Hepatic stellate cell (primary cell): ENCODE results near the gene DNAH17.
"Not testable (repeated sequence)": the region's sequence is repeated elsewhere in the genome, so short reads cannot be mapped to it uniquely, and the experiment has no call there.

Experiments
- DNase-seq: peaks from one replicate; pipeline ENCODE4 v3.0.0; 2011; ENCODE audit warnings: low spot score

Gene DNAH17

GRCh38 chr17:78476149-78476548, 101.0 kb downstream of the DNAH17 start:
- DNase-seq = no peak

DNA sequence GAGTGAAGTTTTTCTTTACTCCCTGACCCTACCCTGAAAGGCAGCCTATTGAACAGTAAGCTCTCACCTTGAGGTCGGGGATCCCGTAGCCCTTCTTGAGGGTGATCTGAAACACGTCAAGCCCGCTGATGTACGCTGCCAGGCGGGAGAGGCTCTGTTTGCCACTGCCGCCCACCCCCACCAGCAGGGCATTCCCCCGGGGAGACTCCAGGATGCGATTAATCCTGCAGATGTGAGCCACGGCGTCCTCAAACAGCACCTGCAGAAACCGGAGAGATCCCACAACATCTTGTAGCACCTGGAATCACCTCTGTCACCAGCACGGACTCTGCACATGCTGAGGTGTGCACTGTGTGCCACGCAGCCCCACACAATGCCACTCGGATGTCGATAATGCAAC, 102.0 kb downstream of the DNAH17 start:
- no peak for DNase-seq

- DNase-seq = no peak
Observed at GRCh38 chr17:78474614-78475146, 102.5 kb downstream of the DNAH17 start.

DNA sequence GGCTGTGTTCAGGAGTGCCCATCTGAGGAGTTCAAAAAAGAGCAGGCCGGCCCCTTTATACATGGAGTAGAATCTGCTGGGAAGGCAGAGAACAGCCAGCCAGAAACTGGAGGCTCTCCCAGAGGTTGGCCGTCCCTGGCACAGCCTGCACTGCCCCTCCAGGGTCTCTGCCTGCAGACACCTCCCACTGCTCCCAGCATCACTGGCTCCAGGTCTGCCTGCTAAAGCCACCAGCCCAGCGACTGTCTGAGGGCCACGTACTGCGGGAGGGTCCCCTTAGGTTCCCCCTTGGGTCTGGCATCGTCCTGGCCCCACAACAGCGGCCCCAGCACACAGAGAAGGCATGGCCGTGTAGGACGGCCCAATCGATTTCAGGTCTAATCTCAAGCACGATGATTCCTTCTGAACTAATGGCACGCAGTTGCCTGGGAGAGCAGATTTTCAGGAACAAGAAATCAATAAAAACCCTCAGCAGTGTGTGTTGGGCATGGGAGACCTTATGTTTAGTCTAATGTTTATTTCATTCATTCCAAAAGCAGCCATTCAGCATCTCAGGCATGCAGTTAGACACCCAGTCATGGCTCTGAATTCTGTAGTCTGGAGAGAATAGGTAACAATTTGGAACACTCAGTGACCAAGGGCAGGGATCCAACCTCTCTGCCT, 103.1 kb downstream of the DNAH17 start:
- no peak for DNase-seq

DNA sequence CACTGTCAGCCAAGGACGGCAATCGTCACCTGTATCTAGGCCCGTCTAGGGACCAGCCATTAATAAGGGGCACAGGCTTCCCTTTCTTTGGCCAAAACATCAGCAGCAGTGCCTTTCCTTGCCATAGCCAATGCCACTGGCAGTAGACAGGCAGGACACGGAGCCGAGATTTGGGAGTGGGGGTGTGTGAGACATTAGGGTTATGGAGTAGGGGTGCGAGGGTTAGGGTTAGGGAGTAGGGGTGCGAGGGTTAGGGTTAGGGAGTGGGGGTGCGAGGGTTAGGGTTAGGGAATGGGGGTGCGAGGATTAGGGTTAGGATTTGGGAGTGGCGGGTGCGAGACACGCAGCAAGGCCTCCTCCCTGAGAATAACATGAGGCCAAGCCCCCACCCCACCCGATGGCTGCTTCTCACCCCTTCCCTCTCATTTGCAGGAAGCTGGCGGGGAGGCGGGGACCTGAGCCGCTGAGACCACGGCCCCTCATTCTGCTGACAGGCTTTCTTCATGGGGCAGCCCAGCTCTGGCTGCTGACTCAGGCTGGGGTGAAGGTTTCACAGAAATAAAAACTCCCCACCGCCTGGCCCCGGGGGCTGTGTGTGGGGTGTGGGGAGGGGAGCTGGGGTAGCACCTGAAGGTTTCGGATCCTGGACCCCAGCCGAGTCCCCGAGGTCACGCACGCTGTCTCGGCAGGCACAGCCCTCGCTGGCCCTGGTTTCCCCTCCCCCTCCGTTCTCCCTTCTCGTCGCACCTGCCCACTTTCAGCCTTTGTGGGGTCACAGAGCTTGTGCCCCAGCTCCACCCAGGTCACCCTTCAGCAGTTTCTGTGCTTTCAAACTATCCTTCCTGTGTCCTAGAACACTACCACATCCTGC, 104.9 kb downstream of the DNAH17 start:
- no peak for DNase-seq

GRCh38 chr17:78471635-78472034, 105.6 kb downstream of the DNAH17 start:
- no peak for DNase-seq

DNA sequence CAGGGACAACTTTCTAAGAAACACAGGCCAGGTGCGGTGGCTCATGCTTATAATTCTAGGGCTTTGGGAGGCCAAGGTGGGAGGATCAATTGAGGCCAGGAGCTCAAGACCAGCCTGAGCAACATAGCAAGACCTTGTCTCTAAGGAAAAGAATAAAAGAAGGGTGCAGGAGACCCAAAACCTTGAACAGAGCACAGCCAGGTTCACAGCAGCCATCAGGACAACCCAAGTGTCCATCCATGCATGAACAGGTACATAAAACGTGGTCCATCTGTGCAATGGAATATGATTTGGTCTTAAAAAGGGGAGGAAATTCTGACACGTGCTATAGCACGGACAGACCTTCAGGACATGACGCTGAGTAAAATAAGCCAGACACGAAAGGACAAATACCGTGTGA, 107.8 kb downstream of the DNAH17 start:
- DNase-seq = no peak

GRCh38 chr17:78468366-78468765, 108.8 kb downstream of the DNAH17 start:
- DNase-seq = no peak

DNA sequence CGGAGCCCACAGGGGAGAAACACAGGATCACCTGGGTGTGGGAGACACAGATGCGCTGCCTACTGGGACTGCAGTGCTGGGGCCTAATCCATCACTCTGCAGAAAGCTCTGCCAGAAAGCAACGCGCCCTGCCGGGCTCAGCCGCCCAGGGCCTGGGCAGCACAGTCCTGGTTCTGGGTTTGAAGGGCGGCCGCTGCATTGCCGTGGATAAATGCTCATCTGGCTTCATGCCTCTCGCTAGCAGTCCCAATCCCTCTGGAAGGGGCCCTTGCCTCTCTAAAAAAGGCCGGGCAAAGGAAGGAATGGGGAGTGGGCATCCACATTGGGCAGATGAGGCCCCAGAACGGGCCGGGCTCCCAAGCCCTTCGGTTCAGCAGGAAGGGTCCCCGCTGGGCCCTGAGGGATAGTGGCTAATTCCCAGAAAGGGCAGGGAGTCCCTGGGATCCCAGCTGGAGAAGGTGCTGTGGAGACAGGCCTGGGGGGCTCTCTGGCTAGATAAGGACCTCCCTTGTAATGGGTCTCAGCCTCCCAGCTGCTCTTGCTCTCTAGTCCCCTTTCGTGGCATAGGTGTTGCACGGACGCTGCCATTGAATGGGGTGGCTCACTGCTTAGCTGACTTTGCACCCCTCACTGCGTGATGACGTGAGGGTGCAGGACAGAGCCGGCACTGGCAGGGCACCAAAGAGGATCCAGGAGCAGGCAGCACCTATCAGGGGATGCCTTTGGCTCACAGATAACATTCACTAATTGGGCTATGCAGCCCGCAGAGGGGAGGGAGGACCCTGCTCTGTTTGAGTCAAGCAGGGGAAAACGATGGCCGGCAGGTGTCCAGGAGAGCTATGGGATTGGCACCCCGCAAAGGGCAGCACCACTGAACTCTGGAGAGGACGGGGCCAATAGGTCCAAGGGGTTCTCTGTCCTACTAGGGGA, 110.1 kb downstream of the DNAH17 start:
- no peak for DNase-seq

DNA sequence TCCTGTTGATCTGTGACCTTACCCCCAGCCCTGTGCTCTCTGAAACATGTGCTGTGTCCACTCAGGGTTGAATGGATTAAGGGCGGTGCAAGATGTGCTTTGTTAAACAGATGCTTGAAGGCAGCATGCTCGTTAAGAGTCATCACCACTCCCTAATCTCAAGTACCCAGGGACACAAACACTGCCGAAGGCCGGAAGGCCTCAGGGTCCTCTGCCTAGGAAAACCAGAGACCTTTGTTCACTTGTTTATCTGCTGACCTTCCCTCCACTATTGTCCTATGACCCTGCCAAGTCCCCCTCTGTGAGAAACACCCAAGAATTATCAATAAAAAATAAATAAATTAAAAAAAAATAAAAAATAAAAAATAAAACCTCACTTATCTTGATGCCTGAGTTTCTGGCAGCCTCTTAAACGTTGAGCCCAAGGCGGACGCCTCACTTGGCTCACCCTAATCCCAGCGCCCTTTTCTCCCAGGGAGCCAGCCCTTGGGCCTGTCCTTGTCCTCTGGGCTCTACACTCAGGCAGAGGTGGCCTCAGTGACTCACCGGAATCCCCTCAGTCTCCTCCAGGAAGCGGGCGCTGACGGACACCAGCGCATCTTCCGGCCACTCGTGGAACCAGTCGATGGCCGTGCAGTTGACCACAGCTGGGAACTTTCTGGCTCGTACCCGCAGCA, 110.9 kb downstream of the DNAH17 start:
- not testable (repeated sequence) for DNase-seq

- no peak for DNase-seq
Observed at GRCh38 chr17:78462148-78462547, 115.0 kb downstream of the DNAH17 start.

- DNase-seq = no peak
Observed at GRCh38 chr17:78461799-78462053, 115.5 kb downstream of the DNAH17 start.

DNA sequence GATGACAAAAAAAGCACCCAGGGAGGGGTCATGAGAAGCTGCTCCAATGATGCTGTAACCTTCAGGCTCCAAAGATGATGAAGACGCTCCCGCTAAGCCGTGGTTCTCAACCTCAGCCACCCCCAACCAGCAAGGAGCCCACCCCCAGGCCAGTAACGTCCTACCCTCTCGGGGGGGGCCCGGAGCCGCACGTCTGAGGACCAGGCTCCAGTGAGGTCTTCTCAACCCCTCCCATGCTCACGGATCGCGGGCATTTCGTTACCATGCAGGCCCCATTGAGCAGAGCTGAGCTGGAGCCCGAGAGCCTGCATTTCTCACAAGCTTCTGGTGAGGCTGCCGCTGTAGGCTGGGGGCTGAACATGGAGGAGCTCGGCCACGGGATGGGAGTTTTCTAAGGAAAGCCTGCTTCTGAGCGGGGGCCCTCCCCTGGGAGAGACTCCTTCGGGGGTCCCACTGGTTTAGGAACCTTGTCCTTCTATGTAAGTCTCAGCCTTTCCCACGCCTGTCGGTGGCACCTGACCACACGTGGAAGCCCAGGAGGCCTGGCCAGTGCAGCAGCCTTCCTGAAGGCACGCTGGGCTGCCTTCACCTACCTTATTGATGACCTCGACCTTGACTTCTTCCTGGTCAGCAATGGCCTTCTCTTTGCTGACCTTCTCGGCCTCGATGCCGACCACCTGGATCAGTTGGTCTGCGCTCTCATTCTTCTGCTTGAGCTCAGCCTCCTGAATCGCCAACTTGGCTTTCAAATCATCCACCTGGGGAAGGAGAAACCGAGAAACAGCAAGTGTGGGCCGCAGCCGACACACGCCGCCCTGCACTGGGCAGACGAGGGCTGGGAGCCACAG, 116.0 kb downstream of the DNAH17 start:
- no peak for DNase-seq

DNA sequence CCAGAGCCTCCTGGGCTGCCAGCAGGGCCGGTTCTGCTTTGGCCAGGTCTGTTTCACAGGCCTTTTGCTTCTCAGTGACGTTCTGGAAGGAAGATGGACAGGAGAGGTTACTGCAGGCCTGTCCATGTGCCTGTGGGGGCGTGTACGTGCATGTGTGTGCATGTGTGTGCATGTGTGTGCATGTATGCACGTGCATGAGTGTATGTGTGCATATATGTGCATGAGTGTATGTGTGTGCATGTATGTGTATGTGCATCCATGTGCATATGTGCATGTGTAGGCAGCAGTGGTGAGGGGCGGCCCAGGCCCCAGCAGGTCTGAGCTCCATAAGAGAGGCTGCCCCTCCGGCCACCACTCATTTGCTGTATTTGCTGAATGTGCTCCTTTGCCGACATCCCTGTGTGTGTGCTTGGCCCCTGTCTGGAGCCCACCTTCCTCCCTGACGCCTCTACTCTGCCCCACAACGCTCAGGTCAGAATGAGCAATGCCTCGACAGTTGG, 117.0 kb downstream of the DNAH17 start:
- no peak for DNase-seq

- DNase-seq = no peak
Observed at GRCh38 chr17:78459696-78460095, 117.5 kb downstream of the DNAH17 start.

DNA sequence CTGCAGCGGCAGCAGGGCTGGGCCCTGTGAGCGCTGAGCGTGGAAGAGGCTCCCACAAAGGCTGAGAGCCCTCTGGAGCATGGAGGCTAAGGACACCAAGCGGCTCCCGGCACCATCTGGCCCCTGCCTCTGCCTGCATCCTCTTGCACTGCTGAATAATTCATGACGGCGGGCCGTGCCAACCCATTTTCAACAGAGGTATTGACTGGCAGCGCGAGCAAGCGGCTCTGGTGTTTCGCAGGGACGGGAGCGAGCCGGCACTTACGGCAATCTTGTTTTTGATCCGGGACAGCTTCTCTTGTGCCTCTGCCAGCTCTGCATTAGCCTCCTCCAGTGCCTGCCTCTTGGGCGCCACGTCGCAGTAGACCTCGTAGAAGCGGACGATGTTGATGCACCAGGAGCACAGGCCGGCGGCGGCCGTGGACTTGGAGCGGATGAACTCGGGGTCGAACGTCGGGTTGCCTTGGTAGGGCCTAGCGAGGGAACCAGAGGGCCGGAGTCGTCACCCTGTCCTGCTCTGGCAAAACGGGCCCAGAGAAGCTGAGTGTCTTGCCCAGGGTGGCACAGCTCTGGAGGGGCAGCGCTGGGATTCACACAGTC, 118.4 kb downstream of the DNAH17 start:
- no peak for DNase-seq

DNA sequence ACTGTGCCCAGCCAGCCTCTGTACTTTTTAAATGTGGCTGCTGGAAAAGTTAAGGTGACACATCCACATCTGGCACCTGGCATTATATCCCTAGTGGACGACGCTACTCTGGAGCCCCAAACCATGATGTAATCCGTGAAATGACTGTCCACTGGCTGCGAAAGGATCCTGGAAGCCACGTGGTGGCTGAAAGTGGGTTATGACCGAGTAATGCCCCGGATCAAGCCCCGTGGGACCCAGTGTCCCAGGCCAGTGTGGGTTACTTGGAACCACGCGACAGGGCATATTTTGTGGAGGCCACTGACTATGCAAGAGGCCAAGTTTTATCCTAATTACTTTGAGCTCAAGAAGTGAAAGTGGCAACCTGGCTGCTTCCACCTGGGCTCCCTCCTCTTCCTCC, 119.1 kb downstream of the DNAH17 start:
- DNase-seq = no peak

GRCh38 chr17:78454346-78454745, 122.8 kb downstream of the DNAH17 start:
- DNase-seq = no peak

DNA sequence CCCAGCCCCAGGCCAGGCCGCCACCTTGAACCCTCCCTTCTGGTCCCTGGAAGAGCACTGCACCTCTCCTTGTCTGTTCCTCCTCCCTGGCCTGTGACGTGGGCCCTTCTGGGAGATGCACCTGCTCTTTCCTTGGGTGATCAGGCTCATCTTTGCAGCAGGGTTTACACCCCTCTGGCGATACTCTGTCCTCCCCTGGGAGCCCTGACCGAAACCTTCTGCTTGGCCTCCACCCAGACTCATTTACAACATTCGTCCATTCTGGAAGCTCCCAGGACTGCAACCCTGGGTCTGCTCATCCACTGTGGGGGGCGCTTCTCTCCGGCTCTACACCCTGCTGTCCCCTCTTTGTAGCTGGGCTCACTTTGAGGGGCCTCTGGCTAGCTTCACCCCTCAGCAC, 125.4 kb downstream of the DNAH17 start:
- DNase-seq = no peak

DNA sequence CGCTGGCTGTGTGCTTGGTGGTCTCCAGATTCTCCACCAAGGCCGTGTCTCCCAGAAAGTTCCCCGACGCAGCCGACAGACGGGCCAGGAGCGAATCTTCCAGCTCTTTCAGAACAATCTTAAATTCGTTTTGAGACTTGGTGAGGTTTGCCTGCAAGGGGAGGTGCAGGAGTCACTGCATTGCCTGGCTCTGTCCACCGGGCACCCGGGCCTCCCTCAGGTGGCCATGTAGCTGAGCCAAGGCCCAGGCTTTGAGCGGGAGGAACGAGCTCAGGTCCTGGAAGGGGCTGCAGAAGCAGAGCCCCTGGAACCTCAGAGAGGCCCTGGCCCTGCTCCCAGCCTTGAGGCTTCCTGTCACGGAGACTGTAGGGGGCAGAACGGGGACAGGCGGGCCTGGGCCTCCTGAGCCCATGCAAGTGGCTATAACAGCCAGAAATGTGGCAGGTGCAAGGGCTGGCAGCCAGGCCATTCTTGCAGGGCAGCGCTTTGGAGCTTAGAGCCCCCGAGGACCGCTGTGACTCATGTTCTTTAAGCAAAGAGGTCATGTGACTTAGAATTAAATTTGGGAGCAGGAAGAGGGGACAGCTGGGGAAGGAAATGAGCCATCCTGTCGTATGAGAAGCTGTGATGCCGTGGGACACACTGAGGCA, 126.4 kb downstream of the DNAH17 start:
- DNase-seq = no peak
